ENCODE results near the gene MAPK7.

MAPK7 gene

GRCh38 chr17:19381741-19382444, 3.6 kb downstream of the MAPK7 start:
- no peak for FAIRE-seq

- no peak for FAIRE-seq
Observed at GRCh38 chr17:19382531-19383444, 4.5 kb downstream of the MAPK7 start.

GRCh38 chr17:19383681-19384470, 5.6 kb downstream of the MAPK7 start:
- no peak for FAIRE-seq

GRCh38 chr17:19384723-19385391, 6.6 kb downstream of the MAPK7 start:
- FAIRE-seq: no peak

DNA sequence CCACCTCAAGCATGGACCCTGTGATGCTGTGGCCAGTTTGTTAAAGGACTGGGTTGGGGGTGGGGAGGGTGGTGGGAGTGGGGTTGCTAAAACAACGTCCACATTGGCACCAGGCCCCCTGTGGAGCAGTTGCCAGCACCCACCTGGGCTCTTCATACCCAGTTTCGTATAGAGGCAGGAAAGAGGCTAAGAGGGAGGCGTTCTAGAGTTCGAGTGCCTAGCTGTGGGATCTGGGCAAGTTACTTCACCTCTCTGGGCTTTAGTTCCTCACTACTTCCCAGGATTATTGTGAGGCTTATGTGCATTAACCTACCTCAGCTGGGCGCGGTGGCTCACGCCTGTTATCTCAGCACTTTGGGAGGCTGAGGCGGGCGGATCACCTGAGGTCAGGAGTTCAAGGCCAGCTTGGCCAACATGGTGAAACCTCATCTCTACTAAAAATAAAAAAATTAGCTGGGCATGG, 7.3 kb downstream of the MAPK7 start:
- FAIRE-seq: no peak

DNA sequence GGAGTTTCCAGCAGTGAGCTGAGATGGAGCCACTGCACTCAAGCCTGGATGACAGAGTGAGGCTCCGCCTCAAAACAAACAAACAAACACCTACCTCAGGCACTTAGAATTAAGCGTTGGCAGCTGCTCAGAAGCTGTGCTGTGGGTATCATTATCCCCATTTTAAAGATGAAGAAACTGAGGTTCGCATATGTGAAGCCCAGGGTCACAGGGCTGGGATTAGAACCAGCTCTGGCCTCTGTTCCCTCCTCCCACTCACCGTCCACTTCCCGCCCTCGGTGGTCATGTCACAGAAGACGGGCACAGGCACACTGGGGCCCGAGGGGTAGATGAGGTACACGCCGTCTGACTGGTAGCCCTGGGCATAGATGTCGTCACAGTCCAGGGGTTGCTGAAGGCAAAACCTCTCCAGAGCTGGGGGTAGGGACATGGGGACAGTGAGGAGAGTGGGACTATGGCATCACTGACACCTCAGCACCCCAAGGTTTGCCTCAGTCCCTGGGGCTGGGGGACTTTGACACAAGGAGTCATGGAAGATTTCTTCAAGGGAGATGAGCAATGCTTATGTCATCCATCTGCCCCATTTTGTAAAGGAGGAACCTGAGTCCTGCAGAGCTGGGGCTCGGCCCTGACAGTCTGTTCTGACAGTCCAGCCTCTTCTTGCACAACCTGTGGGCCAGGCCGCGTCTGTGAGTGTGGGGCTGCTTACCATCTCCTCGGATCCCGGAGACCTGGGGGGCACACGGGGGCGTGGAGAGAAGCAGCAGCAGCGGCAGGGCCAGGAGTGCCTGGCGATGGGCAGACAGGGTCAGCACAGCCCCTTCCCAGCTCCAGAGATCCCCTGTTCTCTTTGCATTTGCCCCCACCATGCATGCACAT, 8.0 kb downstream of the MAPK7 start:
- no peak for FAIRE-seq

- FAIRE-seq: no peak
Observed at GRCh38 chr17:19386974-19387920, 8.9 kb downstream of the MAPK7 start, which contains the start of gene MFAP4. TSS of gene MFAP4 (minus strand) at chr17:19387190. CDS start at chr17:19387155, 35 bp downstream.

DNA sequence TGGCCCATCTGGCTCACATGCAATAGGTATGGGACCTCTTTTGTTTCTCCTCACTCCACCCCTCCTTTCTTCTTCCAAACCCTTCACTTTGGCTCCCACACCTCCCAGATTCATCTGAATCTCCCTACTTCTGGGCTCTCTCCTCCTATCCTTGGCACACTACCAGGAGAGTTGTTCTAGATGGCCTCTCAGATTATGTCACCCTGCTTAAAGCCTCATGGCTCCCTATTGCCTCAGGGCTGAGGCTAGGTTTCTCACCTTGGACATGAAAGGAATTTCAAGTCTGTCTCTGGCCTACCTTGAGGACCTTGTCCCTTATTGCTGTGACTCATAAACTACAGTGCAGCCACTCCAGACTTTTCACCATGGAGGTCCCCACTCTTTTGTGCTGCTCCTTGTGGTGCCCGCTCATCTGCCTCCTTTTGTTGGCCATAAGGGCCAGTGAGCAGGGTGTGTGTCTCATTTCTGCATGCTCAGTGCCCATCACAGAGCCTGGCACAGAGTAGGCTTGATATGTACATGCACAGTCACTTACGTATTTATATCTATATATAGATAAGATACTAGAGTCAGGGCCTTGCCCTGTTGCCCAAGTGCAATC, 9.7 kb downstream of the MAPK7 start:
- FAIRE-seq: peak; percentile 23

- FAIRE-seq: no peak
Observed at GRCh38 chr17:19388791-19389785, 10.8 kb downstream of the MAPK7 start.

DNA sequence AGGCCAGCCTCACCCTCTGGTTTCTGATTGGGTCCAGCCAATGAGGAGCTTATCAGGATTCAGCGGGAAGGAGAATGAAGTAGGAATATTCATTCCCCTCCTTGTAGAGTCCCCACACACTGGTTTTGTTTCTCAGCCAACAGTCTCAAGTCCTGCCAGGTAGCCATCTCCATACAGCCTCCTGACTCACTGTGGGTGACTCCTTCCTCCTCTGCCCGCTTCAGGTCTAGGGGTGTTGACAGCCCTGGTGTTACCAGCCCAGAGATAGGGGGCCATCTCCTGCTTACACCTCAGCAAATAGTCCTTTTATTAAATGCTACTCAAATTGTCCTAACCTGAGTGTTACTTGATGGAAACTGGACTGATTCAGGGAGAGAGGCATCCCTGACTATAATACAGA, 12.7 kb downstream of the MAPK7 start:
- FAIRE-seq: no peak

DNA sequence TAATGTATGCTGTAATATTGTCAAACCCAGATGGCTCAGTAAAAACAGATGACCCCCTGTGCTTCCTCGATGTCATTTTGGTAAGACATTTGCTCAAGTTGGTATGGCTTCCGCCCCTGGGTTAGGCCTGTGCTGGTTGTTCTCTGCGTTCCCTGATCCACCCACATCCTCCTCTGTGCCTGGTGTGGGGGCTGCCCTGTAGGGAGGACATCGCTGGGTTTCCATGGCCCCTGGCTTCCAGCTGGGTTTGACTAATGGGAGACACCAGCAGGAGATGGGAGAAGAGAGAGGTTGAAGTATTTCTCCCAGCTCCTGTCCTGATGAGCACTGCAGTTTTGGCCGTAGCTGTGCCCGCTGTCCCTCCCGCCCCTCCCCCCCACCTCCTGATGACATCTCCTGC, 13.1 kb downstream of the MAPK7 start:
- no peak for FAIRE-seq

GRCh38 chr17:19392303-19392702, 14.0 kb downstream of the MAPK7 start:
- FAIRE-seq: no peak

- no peak for FAIRE-seq
Observed at GRCh38 chr17:19397556-19398041, 19.3 kb downstream of the MAPK7 start.

GRCh38 chr17:19398301-19399181, 20.2 kb downstream of the MAPK7 start:
- no peak for FAIRE-seq

DNA sequence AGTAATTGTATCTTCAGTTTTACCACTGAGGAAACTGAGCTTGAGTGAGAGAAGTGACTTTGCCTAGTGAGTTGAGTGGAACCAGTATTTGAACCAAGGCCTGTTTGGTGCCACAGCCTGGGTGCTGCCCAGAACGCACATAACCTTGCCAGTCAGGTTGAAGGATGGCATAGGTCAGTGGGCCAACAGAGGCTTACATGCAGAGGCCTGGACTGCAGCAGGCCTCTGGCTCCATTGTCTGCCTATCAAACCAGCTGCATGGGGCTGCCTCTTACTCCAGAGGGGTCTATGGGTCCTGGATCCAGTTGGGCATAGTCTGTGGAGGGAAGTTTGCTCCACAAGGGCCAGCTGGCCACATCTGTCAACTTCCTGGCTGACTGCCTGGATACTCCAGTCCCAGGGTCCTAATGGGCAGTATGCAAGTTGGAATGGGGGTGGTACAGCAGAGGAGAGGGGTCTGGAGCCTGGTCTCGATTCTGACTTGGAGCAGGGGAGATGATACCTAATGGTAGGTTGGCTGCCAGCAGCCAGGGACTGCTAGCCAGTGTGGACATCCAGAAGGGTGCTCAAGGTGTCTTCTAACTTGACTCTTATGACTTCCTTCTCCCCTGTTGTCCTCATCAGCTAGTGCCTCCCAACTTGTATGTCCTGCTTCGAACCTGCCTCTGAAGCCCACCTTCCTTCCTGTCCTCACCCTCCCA, 21.6 kb downstream of the MAPK7 start:
- no peak for FAIRE-seq

GRCh38 chr17:19401321-19402010, 23.2 kb downstream of the MAPK7 start:
- no peak for FAIRE-seq

Measured in endometrium (tissue), 2 donors.